KMS-11 (cell line): ENCODE data around the gene HSD17B11.
"Not testable (repeated sequence)": the region's sequence is repeated elsewhere in the genome, so short reads cannot be mapped to it uniquely, and the experiment has no call there.

Experiments
- H2AFZ ChIP-seq: fragments of 200-600 bp; sonication (generic); 2 replicates; pipeline ENCODE4 v1.6.1; 2016; ENCODE audit warnings: antibody characterized with exemption, mixed run types, low read depth
- H3K27ac ChIP-seq: fragments of 200-600 bp; sonication (generic); 2 replicates; pipeline ENCODE4 v1.6.1; 2016; ENCODE audit warnings: mild to moderate bottlenecking, mixed run types
- H3K27me3 ChIP-seq: fragments of 200-600 bp; sonication (generic); 2 replicates; pipeline ENCODE4 v1.6.1; 2017; ENCODE audit warnings: mild to moderate bottlenecking, low read depth, mixed run types, moderate library complexity; ENCODE audit not compliant: insufficient read depth
- H3K36me3 ChIP-seq: fragments of 200-600 bp; sonication (generic); 2 replicates; pipeline ENCODE4 v1.6.1; 2017; ENCODE audit warnings: mild to moderate bottlenecking, mixed run types; ENCODE audit not compliant: insufficient read depth
- H3K4me1 ChIP-seq: fragments of 200-600 bp; sonication (generic); 2 replicates; pipeline ENCODE4 v1.6.1; 2016; ENCODE audit warnings: mild to moderate bottlenecking, low read depth, mixed run types; ENCODE audit not compliant: poor library complexity, severe bottlenecking
- H3K4me2 ChIP-seq: fragments of 200-600 bp; sonication (generic); 2 replicates; pipeline ENCODE4 v1.7.0; 2016; ENCODE audit warnings: mild to moderate bottlenecking, mixed run types
- H3K4me3 ChIP-seq: fragments of 200-600 bp; sonication (generic); IDR thresholded peaks from 2 replicates; pipeline ENCODE4 v1.6.1; 2017; ENCODE audit warnings: low read depth, low read length, mixed read lengths; ENCODE audit not compliant: insufficient read depth
- H3K79me2 ChIP-seq: fragments of 200-600 bp; sonication (generic); 2 replicates; pipeline ENCODE4 v1.6.1; 2016; ENCODE audit warnings: low read depth, mixed run types; ENCODE audit not compliant: insufficient read depth
- H3K9ac ChIP-seq: fragments of 200-600 bp; sonication (generic); 2 replicates; pipeline ENCODE4 v1.6.1; 2016; ENCODE audit warnings: mild to moderate bottlenecking, mixed run types
- H4K20me1 ChIP-seq: fragments of 200-600 bp; sonication (generic); 2 replicates; pipeline ENCODE4 v1.6.1; 2016; ENCODE audit warnings: mild to moderate bottlenecking, mixed run types; ENCODE audit not compliant: insufficient read depth
- CTCF ChIP-seq: fragments of 200-600 bp; sonication (generic); conservative IDR thresholded peaks from 2 replicates; pipeline ENCODE4 v1.6.1; 2017; ENCODE audit warnings: low read depth, mild to moderate bottlenecking, antibody characterized with exemption, low read length, moderate library complexity, mixed read lengths

Gene HSD17B11

GRCh38 chr4:87427518-87427868, 36.5 kb upstream of the HSD17B11 start:
- no peak overlapping the region for H2AFZ ChIP-seq
- no peak for TF ChIP-seq CTCF
- H3K27ac ChIP-seq, result no peak overlapping the region
- H3K9ac ChIP-seq, result no peak overlapping the region
- no peak overlapping the region for H3K4me2 ChIP-seq
- peaks cover 37% of the 10 kb centered on the region; the same call in 1 of the 2 replicates for H3K79me2 ChIP-seq
- H3K27me3 ChIP-seq, result no peaks in the 10 kb centered on the region
- H4K20me1 ChIP-seq, result no peaks in the 10 kb centered on the region
- no peak overlapping the region for H3K4me3 ChIP-seq
- H3K4me1 ChIP-seq, result peaks cover 14% of the 10 kb centered on the region
- H3K36me3 ChIP-seq, result no peaks in the 10 kb centered on the region

- H3K4me3 ChIP-seq, result no peak overlapping the region
- no peak overlapping the region for H2AFZ ChIP-seq
- no peak overlapping the region for H3K9ac ChIP-seq
- no peak overlapping the region for H3K27ac ChIP-seq
- H3K79me2 ChIP-seq, result peaks cover 37% of the 10 kb centered on the region; the same call in 1 of the 2 replicates
- H3K4me2 ChIP-seq, result no peak overlapping the region
- peaks cover 14% of the 10 kb centered on the region for H3K4me1 ChIP-seq
- TF ChIP-seq CTCF, result no peak
- no peaks in the 10 kb centered on the region for H3K27me3 ChIP-seq
- no peaks in the 10 kb centered on the region for H3K36me3 ChIP-seq
- no peaks in the 10 kb centered on the region for H4K20me1 ChIP-seq
Measured at GRCh38 chr4:87426865-87427517, 36.0 kb upstream of the HSD17B11 start.

- peaks cover 37% of the 10 kb centered on the region; the same call in 1 of the 2 replicates for H3K79me2 ChIP-seq
- no peak overlapping the region for H3K4me2 ChIP-seq
- H3K9ac ChIP-seq, result no peak overlapping the region
- H3K27ac ChIP-seq, result no peak overlapping the region
- TF ChIP-seq CTCF, result no peak
- no peaks in the 10 kb centered on the region for H3K36me3 ChIP-seq
- peaks cover 20% of the 10 kb centered on the region for H3K4me1 ChIP-seq
- H3K27me3 ChIP-seq, result no peaks in the 10 kb centered on the region
- no peaks in the 10 kb centered on the region for H4K20me1 ChIP-seq
- H3K4me3 ChIP-seq, result no peak overlapping the region
- H2AFZ ChIP-seq, result no peak overlapping the region
Measured at GRCh38 chr4:87425711-87426110, 34.7 kb upstream of the HSD17B11 start.

DNA sequence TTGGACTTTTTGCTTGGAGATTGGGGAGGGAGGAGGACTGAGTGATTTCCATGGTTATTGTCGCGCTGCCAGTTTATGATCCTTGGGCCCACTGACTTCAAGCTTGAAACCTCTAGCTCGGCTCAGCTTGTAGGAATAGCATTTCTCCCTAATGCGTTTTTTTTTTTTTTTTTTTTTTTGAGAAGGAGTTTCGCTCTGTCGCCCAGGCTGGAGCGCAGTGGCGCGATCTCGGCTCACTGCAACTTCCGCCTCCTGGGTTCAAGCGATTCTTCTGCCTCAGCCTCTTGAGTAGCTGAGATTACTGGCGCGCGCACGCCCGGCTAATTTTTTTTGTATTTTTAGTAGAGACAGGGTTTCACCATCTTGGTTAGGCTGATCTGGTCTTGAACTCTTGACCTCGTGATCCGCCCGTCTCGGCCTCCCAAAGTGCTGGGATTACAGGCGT, 33.1 kb upstream of the HSD17B11 start:
- H3K9ac ChIP-seq, result not testable (repeated sequence)

More for the DNA sequence above, 33.1 kb upstream of the HSD17B11 start:
- Histone ChIP-seq H3K79me2 (peaks cover 31% of the 10 kb centered on the region; the same call in 1 of the 2 replicates), H3K4me2 (peak overlapping the region; percentile 86), H3K4me1 (peaks cover 20% of the 10 kb centered on the region), H2AFZ (peak overlapping the region; percentile 97; the same call in 1 of the 2 replicates), H3K27ac (peak overlapping the region; percentile 71; the same call in 1 of the 2 replicates)
- not testable (repeated sequence) for H3K36me3 ChIP-seq, H3K27me3 ChIP-seq, H4K20me1 ChIP-seq, H3K4me3 ChIP-seq
